HL-60/S4 treated with phorbol 12-myristate 13-acetate at 8.2 ng/mL for 4 days and 3 days (cell line): ENCODE data around the gene TESK2.
"Not testable (repeated sequence)": the region's sequence is repeated elsewhere in the genome, so short reads cannot be mapped to it uniquely, and the experiment has no call there.

Experiments used
- in situ Hi-C: fragments of 300-500 bp; cut with MboI; formaldehyde crosslinking; loops from 2 replicates; pipeline ENCODE4 v1.15.0; 2022; ENCODE audit warnings: low sequenced_read_pairs

TESK2 gene

DNA sequence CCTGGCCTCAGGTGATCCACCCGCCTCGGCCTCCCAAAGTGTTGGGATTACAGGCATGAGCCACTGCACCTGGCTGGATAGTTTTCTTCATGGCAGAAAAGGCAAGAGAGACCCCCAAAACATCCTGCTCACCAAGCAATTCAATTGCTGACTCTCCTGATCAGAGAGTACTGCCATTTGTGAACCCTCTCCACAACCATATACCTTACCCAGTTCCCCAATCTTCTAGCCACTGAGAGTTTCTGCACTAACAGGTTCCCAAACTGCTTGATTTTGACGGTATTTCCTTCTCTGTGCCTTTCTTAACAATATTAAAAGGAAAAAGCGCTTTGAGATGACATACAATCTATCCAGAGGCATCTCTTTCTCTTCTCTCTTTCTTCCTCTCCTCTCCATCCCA lies 110.8 kb downstream of the TESK2 start:
- in situ Hi-C loops: no loop called here

DNA sequence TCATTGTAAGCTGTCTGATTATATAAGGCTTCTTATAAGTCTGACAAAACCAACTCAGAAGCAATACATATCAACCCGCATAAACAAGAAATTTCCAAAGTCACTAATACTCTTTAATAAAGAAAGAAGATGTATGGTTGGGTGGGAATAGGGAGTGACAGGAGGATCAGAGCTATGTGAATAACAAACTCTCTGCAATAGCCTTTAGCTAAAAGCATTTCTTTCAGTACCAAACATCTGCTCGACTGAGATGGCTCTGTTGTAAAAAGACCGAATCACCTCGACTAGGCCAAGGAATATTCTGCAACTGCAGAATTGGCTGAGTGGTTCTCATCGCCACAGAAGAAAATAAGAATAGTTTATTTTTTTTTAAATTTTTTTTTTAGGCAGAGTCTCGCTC lies 111.4 kb downstream of the TESK2 start:
- in situ Hi-C loops: no loop called here

DNA sequence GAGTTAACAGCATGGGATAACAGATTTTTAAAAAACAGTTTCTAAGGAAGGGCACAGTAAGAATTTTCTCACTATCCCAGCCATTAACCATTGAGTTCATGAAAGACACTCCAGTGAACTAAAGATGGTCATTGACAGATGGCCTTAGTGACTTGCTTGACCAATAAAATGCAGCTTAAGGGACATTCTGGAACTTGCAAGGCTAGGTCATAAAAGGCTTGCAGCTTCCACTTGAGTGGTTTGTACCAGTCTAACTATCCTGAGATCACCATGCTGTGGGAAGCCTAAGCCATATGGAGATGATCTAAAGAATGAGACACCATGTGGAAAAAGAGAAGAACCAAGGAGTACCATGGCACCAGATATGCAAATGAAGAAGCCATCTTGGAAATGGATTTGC lies 112.8 kb downstream of the TESK2 start:
- in situ Hi-C loops: no loop called here

DNA sequence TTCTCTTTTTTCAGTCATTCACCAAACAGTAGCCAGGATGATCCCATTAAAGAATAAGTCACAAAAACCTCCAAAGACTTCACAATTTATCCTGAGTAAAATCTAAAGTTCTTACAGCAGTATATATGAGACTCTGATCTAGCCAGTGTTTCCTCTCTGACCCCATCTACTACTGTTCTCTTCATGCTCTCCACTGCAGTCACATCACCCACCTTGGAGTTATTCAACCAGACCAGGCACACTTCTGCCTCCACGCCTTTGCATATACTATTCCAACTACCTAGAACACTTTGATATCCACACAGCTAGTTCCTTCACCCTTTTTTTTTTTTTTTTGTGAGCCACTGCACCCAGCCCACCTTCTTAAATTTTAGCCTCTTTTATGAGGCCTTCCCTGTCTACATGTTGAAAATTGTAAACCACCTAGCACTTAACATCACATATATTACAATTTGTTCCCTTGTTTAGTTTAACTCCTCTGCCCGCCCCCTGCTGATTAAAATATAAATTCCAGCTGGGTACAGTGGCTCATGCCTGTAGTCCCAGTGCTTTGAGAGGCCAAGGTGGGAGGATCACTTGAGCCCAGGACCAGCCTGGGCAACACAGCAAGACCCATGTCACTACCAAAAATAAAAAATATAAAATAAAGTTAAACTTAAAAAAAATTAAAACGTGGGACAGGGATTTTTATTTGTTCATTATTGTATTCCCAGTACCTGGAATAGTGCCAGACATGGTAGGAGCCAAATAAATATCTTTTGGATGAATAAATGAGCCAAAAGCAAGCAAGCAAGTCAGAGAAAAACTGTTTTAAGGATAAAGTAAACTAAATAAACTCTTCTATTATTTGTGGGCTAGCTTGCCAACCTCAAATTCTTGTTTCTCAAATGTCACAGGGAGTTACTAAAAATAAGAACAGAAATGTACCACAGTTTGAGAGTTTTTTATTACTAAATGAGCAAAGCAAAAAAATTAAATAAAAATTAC lies 115.6 kb downstream of the TESK2 start:
- in situ Hi-C loops: no loop called here

DNA sequence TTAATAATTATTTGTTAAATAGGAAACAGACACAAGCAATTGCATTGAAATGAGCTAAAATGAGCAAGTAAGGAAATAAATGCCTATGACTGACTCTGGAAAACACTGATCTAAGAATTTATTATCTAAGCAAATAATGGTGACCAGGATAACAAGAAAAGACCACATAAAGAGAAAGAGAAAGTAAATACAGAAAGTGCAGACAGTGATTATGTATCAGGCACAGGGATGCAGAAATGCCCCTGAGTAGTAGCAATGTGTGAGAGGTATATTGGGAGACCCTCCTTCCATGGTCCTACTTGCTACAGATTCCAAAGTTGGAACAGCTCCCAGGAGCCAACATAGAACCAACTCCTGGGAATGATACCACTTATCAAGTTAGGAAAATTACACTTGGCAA lies 117.4 kb downstream of the TESK2 start:
- in situ Hi-C loops: no loop called here

DNA sequence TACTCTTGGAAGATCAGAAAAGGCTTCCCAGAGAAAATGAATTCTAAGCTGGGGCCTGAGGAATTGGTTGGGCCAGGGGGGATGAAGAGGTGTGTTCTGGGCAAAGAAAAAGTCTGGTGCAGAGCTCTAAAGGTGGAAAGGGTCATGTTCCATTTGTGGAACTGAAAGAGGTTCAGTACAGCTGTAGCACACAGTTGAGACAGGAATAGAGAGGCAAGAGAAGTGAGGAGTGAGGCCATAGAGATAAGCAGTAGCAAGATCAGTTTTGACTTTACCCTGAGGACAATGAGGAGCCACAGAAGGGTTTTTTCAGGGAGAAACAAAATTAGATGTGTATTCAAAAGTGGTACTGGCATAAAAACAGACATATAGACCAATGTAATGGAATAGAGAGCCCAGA lies 120.4 kb downstream of the TESK2 start:
- in situ Hi-C loops: no loop called here

DNA sequence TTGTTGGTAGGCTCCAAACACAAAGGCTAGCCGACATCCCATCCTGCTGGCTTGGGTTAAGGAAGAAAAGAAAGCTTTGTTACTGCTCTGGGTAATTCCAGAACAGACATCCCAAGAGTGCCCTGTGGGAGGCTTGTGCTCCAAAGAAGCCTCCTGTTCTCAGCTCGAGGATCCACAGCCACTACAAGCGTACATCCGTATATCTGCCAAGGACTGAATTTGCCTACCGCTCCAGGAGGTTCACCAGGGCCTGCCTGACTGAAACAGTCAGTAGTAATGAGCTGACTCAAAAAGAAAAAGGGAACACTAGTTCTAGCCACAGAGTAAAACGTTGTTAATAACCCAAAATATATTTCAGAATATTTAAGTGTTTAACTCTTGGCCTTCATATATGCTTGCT lies 125.9 kb downstream of the TESK2 start:
- in situ Hi-C loops: no loop called here

DNA sequence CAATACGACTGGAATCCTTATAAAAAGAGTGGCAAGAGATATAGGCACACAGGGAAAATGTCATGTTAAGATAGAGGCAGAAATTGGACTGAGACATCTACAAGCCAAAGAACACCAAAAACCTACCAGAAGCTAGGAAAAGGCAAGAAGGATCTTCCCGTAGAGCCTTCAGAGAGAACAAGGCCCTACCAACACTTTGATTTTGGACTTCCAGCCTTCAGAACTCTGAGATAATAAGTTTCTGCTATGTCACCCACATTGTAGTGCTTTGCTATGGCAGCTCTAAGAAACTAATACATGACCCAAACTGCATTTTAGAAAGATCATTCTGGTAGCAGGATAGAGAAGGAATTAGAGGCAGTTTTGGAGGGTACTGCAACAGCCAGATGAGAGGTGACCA lies 126.7 kb downstream of the TESK2 start:
- in situ Hi-C loops: no loop called here

DNA sequence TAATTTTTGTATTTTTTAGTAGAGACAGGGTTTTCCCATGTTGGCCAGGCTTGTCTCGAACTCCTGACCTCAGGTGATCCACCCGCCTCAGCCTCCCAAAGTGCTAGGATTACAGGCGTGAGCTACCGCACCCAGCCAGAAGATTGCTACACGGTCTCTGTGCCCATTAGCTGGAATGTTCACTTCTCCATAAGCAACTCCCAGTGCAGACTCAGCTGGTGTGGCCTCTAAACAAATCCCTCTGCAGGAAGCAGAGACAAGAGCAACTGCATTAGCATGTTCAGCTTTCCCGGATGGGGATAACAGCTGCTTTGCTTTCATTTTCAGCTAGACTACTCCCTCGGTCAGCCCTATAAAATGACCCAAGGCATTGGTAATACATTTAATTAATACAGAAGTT lies 130.0 kb downstream of the TESK2 start:
- in situ Hi-C loops: not testable (repeated sequence)

DNA sequence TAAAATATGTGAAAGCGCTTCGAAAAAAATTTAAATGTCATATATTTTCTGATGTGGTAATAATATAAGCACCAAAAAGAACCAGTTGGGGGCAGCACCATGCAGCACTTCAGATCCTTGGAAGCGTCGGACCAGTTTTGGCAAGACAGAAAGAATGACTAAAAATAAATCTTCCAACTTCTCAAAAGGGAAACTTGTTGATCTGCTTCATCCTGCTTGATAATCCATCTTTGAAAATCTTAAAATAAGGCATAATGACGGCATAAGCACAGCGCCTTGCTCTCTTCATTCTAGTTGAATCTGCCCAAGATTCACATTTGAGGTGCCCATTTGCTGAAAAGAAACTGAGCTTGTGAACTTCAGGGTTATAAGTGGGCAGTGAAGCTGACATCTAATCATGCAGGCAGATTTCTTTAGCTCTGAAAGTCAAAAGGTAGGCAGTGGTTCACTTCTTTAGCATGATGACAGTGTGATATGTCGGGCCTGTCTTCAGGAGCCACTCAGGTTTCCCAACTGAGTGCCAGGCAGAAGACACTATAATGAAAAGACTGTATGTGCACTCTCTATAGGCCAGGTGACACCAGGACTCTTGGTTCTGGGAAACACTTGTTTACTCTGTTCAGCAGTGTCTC lies 131.0 kb downstream of the TESK2 start:
- in situ Hi-C loops: loop anchor here (5.0 kb wide), 1 partner anchor 137 kb away; no protein-coding TSS in a partner anchor

DNA sequence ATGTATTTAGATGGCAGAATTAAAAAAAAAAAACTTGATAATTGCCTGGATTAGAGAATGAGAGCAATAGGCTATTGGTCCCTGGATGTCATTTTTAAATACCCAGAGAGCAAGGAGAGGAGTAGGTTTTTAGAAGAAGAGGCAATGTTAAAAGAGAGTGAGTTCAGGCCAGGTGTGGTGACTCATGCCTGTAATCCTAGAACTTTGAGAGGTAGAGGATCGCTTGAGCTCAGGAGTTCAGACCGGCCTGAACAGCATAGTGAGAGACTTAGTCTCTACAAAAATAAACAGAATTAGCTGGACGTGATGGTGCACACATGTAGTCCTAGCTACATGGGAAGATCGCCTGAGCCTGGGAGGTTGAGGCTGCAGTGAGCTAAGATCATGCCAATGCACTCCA lies 134.8 kb downstream of the TESK2 start:
- in situ Hi-C loops: loop anchor here (5.0 kb wide), 1 partner anchor 141 kb away; no protein-coding TSS in a partner anchor

DNA sequence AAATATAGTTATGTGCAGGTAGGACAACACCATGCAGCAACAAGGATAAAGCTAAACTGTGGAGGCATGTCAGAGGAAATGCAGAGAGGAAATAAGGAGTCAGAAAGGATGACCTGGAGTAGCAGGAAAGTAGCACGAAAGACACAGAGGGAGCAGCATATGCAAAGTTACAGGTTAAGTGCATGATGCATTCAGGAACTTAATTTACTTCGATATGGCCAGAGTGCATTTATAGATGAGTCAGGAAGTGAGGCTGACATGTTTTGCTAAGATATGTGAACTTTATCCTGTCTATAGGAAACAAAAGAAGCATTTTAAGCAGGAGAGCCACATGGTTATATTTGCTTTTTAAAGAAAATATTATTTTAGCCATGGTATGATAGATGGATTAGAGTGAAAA lies 135.3 kb downstream of the TESK2 start:
- in situ Hi-C loops: loop anchor here (5.0 kb wide), 1 partner anchor 142 kb away; no protein-coding TSS in a partner anchor

DNA sequence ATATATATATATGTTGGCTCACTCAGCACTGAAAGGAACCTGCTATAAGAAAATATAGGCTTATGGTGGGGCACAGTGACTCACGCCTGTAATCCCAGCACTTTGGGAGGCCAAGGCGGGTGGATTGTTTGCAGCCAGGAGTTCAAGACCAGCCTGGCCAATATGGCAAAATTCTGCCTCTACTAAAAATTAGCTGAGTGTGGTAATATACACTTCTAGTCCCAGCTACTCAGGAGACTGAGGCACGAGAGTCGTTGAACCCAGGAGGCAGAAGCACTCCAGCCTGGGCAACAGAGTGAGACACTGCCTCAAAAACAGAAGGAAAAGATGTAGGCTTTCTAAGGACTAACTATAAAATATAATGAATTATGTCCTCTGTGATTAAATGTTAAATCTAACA lies 136.1 kb downstream of the TESK2 start:
- in situ Hi-C loops: loop anchor here (5.0 kb wide), 1 partner anchor 142 kb away; no protein-coding TSS in a partner anchor

DNA sequence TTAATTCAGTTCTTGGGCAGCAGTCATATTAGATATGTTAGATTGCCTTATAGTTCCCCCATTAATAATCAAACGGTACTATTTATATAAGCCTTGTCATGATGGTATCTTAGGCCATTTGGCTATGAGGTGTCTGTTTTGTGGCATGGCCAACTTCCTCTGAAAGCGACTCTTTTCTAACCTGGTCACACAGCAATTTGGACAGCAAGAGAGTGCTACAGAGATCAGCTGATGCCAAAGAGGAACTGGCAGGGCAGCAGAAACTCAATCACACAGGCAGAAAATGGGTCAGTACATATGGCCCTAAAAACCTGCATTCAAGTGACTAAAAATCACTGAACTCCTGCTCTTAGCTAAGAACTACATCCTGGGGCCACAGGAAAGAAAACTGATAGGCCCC lies 137.3 kb downstream of the TESK2 start:
- in situ Hi-C loops: no loop called here

DNA sequence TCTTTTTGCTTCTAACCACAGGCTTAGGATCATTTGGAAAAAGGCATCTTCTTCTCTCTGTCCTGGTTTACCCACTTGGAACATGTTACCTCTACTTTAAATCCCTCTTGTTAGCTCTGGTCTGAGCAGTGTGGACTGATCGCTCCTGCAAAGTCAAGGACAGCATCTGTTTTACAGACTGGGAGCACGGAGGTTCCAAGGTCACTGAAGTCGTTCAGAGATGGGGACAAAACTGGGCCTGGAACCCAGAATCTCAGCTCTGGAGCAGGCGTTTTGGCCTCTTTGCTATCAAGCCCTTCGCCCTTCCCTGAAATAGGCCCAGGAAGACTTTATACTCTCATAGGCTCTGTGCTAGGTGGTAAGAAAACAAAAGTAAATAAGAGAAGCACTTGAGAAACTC lies 139.5 kb downstream of the TESK2 start:
- in situ Hi-C loops: no loop called here

DNA sequence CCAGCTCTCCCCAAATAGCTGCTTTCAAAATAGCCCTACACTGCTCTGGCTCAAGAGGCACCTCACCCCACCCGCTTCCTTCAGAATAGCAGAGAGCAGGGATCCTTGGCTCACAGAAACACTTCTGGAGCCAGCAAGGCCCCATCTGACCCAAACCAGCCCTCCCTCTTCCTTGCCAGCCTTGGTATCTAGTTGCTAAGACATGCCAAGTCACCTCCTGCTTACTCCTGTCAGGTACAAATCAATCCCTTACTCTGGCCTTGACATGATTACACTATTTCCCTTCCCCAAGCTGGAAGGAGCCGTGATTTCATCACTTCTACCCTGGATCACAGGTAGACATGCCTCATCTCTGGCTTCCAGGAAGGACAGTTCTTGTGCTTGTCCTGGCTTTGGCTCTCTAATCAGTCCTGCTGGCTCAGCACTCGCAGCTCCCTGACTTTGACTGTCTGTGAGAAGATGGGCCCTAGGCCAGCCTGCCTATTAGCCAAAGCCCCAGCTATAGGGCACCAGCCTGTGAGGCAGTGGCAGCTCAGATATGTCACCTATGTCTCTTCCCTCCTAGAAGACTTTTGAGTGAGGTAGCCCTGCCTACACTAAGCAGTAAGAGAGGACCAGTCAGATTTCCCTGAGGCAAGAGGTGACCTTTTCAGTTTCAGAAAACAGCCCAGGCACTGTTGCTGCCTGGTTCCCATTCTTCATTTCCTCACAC lies 141.8 kb downstream of the TESK2 start:
- in situ Hi-C loops: no loop called here

DNA sequence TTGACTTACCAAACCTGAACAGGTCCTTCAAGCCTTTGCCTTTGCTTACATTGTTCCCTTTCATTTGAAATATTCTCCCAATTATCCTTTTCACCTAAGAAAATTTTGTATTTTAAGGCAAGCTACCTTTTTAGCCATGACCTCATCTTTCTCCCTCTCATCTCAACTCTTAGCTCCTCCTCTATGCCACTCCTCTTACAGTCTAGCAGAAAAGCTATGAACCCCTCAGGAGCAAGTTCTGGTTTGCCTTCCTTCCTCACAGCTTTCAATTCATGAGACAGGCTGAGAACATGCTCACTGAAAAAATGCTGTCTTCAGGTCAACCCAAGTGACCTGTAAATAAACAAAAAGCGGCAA lies 142.4 kb downstream of the TESK2 start:
- in situ Hi-C loops: no loop called here

DNA sequence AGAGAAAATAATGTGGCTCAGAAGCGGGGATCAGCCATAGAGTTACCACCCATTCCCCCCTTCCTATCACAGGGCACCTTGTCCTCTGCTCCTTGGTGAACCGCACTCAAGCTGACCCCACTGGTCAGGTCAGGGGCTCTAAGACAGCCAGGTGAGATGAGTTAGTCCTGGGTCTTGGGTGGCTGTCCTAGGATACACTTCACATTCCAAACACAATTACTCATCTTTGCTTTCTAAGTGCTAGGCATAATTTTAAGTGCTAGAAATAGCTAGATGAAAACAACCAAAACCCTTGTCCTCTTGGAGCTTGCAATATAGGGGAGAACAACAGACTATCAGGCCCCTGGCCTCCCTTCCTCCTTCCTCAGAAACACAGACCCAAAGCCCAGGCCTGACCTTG lies 142.9 kb downstream of the TESK2 start:
- in situ Hi-C loops: no loop called here

DNA sequence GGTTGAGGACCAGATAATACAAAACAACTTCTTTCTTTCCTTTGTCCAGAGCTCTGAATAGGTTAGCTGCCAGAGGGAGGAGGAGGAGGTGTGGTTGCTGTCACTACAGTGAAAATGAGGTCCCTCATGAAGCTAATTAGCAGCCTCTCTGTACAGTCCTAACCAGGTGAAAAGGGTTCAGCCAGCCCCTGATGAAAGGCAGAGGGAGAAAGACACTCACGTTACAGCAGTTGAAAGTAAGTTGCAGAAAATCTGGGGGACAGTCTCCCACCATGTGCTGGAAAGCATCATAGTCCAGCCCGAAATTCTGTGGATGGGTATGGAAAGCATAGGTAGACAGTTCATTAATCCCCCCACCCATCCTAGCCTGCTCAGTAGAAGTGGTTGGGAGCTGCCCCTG lies 144.5 kb downstream of the TESK2 start:
- in situ Hi-C loops: no loop called here

DNA sequence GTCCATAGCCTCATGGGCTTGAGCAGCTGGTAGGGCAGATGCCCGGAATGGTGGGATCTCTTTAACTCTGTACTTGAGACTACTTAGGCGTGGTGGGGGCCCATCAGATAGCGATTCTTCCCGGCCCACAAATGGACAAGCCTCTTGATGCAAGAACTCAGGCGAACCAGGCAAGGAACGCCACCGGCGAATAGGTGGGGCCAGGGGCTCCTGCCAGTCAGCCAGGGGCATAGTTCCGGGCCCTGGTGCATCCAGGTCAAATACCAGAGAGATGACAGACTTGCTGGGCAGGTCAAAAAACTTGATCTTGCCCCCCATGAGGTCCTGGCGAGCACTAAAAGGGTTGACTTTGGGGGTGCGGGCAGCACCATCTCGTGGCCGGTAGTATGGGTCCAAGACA lies 145.9 kb downstream of the TESK2 start:
- in situ Hi-C loops: no loop called here

DNA sequence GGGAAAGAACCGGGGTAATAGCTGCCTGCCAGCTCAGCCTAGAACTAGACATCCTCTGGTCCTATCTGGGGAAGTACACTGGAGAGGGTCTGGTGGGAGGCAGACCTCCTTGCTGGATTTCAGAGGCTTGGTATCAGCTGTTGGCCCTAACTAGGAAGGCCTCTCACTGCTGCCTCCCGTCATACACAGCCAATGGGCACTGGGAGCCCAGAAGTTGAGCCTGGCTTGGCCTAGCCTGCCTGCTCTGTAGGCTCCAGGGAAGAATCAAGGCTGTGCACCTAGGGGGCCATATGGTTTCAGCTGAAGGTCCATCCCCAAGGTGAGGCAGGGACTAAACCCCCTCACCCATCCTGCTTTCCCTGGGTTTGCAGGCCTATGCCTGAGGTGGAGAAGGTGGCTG lies 146.5 kb downstream of the TESK2 start:
- in situ Hi-C loops: no loop called here
